Measurements from ENCODE around the gene CD248.

DNA sequence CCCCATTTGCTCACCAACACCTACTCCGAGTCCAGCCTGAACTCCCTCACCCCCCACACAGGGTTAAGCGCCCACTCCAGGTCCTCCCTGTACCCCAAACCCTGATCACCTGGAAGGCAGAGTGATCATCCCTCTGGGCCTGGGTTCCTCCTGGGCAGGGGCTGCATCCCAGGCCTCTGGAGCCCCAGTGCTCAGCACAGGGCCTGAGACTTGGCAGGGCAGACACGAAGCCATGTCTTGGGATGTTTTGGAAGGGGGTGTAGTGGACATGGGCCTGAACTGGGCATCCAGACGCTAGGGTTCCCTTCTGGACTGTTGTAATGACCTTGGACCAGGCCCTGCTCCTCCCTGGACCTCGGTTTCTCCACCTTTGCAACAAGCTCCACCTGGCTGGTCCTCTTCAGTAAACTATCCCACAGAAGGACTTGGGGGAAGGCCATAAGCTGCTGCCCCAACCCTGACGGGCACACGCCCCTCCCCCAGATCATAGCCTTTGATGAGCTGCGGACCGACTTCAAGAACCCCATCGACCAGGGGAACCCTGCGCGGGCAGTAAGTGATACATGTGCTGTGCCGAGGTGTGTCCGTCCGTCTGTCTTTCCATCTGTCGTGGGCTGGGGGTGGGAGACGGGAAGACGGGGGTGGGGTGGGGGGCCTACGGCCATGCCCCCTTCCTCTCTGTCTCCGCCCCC lies 34.9 kb downstream of the CD248 start:
- TF ChIP-seq, protein P1, sequence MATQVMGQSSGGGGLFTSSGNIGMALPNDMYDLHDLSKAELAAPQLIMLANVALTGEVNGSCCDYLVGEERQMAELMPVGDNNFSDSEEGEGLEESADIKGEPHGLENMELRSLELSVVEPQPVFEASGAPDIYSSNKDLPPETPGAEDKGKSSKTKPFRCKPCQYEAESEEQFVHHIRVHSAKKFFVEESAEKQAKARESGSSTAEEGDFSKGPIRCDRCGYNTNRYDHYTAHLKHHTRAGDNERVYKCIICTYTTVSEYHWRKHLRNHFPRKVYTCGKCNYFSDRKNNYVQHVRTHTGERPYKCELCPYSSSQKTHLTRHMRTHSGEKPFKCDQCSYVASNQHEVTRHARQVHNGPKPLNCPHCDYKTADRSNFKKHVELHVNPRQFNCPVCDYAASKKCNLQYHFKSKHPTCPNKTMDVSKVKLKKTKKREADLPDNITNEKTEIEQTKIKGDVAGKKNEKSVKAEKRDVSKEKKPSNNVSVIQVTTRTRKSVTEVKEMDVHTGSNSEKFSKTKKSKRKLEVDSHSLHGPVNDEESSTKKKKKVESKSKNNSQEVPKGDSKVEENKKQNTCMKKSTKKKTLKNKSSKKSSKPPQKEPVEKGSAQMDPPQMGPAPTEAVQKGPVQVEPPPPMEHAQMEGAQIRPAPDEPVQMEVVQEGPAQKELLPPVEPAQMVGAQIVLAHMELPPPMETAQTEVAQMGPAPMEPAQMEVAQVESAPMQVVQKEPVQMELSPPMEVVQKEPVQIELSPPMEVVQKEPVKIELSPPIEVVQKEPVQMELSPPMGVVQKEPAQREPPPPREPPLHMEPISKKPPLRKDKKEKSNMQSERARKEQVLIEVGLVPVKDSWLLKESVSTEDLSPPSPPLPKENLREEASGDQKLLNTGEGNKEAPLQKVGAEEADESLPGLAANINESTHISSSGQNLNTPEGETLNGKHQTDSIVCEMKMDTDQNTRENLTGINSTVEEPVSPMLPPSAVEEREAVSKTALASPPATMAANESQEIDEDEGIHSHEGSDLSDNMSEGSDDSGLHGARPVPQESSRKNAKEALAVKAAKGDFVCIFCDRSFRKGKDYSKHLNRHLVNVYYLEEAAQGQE (IDR thresholded peaks at IDR 0.05; ENCODE audit: unreplicated experiment) = no peak
- TF ChIP-seq, protein P2, sequence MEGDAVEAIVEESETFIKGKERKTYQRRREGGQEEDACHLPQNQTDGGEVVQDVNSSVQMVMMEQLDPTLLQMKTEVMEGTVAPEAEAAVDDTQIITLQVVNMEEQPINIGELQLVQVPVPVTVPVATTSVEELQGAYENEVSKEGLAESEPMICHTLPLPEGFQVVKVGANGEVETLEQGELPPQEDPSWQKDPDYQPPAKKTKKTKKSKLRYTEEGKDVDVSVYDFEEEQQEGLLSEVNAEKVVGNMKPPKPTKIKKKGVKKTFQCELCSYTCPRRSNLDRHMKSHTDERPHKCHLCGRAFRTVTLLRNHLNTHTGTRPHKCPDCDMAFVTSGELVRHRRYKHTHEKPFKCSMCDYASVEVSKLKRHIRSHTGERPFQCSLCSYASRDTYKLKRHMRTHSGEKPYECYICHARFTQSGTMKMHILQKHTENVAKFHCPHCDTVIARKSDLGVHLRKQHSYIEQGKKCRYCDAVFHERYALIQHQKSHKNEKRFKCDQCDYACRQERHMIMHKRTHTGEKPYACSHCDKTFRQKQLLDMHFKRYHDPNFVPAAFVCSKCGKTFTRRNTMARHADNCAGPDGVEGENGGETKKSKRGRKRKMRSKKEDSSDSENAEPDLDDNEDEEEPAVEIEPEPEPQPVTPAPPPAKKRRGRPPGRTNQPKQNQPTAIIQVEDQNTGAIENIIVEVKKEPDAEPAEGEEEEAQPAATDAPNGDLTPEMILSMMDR (conservative IDR thresholded peaks at IDR 0.05; ENCODE audit: low read depth in 2 of 2) = no peak
- no peak for TF ChIP-seq EZH2phosphoT487 (IDR thresholded peaks at IDR 0.05; ENCODE audit: unreplicated experiment)
